Left renal cortex interstitium (tissue), 4 donors: ENCODE data around the gene NFKB2. TPM values are rescaled to one million over a fixed set of nuclear protein-coding genes. Genes with fewer than 3 reads are reported as not detected.
A peak's percentile ranks its signal among the peaks of the same experiment; 100 is the strongest.

Experiments used
- DNase-seq, 4 donors: peaks; one replicate each; pipeline ENCODE4 v3.0.0-alpha.2; 2013; ENCODE audit warnings: low read depth in 4 of 4, low spot score in 2 of 4, missing footprints in 1 of 4
- polyA plus RNA-seq, 4 donors: library from polyadenylated mRNA; unstranded; fragments of 120-200 nt; gene quantifications; one replicate each; pipeline ENCODE4 v1.2.1, GENCODE V29; 2013; ENCODE audit not compliant: insufficient read length in 4 of 4

Gene NFKB2
- polyA plus RNA-seq, result 10 to 100 TPM; 16.8 to 22.7 (median 21.4) TPM

DNA sequence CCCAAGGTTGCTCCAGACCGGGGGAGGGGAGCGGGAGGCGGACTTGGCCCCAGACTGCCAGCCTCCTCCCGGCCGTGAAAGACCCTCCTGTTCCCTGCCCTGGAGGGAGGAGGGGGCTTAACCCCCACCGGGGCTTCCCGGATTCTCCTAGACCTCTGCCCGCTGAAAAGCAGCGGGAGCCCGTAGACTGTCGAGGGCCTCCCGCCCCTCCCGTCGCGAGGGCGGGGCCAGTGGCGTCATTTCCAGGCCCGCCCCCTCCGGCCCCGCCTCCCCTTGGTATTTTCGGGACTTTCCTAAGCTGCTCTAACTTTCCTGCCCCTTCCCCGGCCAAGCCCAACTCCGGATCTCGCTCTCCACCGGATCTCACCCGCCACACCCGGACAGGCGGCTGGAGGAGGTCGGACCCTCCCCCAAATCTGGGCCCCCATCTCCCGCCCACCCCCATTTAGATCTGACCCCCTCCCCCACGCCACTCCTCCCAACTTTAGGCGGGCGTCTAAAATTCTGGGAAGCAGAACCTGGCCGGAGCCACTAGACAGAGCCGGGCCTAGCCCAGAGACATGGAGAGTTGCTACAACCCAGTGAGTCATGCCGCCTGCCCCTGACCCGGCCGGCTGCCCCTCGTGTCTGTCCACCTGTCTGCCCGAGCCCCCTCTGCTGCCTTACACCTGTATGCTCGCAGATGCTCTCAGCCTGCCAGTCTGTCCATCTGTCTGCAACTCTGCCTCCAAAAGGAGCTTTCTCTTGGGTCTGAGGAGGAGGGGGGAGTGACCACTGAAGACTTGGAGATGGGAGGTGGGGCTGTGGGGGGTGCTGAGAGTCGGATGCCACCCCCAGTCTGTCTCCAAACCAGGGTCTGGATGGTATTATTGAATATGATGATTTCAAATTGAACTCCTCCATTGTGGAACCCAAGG is at the start of gene NFKB2:
TSS of gene NFKB2 (plus strand) at position 306 of the 917 bp plus-strand sequence. CDS start at position 561, 255 bp downstream.
- peak in 2 of 4 donors; percentile 81 to 86 for DNase-seq

DNA sequence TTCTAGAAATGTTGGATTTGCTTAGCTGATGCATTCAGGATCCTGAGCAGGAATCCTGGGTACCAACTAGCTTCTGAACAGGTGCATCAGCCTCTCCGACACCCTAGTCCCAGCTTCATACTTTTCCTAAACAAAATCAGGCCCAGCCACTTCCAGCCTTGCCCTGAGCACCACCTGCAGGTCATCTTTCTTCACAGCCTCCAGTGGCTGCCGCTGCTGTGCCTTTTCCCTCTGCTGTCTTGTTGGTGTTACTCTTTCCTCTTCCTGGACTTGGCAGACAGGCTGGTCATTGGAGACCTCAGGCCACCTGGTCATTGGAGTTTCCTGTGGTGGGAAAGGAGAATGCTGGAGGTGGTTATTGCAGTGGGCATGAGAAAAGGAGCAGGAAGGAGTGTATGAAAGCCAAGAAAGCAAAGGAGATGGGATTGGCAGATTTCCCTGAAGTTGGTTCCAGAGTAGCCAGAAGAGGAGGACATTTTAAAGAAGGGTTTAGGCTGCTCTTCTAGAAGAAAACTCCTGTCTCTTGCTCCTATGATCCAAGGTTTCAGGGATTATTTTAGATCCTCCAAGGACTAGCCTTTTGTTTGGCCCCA is 48.2 kb upstream of the NFKB2 start:
- no peak for DNase-seq

DNA sequence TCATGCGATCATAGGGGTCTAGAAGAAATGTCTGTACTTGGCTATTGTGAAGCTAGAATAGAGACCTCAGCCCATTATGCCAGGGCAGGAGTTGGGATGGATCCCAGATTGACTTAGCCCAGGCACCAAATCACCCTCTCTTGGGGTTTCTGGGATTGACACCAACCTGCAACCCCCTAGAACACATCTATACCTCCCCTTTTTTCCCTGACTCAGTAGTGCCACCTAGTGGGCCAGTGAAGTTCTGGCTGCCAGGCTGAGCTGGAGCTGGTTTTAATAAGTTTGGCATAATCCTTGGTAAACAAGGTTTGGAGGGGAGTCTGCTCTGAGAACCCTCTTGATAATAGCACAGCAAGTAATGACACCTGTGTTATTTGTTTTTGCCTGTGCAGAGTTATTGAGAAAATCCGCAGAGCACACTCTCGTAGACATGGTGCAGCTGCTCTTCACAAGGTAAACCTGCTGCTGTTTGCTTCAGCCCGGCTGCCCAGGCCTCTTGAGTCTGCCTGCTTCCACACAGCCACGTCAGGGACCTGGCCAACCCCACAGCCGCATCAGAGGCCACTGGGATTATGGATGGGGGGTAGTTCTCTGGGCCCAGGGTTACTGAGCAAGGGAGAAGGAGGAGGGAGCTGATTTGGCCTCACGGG is 43.3 kb upstream of the NFKB2 start:
- DNase-seq, result peak in 3 of 4 donors; percentile 28 to 39 (median 37)

DNA sequence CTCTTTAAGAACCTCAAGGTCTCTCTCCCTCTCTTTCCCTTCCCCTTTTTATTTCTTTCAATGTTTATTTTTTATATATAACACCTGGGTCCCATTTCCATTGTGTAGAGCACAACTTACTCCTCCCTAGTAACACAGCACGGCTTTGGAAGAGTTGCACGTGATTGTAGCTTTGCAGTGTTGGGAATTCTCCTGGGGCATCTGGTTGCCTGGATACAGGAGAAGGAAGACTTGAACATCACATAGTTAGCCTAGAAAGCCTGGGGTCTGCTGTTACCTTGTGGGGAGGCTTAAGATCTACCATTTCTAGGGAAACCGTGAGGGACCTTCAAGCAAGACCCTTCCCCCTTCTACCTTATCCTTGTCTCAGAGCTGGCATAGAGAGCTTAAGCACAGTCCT is 41.1 kb upstream of the NFKB2 start:
- no peak for DNase-seq

DNA sequence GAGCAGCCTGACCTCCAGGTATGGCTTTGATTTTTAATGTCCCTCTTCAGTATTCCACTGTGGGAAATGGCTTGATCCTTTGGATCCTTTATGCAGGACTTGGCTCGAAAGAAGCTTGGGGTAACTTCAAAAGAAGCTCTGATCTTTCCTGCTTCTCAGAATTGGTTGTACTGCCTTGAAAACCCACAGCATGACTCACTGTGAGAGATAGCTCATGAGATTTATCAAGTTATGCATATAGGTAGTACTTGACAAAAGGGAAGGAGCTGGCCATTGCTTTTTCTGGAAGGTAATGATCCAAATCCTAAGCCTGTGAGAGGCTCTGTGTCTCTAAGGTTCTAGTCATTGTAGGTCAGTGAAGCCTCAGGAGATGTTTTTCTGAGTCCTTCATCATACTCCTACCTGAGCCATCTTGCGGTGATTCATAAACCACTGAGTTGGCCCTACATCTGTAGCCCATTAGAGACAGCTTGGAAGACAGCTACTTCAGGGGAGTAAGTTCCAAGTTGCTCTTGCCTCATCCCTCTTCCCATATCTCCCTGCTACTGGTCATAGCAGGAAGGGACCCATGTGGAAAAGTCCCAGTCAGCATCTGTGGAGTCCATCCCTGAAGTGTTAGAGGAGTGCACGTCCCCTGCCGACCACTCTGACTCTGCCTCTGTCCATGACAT is 36.7 kb upstream of the NFKB2 start:
- no peak for DNase-seq

DNA sequence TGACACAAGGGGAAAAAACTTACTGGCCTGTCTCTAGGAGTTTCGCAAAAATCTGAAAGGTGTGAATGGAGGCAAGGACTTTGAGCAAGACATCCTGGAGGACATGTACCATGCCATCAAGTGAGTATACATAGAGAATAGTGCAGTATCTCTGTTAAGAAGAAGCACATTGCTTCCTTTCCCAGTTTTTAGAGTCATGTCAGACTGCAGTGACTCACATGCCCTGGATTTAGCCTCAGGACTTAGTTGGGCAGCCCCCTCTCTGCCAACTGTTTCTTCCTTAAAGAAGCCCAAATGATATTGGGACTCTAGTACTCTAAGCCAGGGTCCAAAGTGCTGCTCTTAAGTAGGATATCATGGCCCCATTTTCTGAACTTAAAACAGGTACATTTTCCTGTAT is 28.1 kb upstream of the NFKB2 start:
- DNase-seq, result no peak

DNA sequence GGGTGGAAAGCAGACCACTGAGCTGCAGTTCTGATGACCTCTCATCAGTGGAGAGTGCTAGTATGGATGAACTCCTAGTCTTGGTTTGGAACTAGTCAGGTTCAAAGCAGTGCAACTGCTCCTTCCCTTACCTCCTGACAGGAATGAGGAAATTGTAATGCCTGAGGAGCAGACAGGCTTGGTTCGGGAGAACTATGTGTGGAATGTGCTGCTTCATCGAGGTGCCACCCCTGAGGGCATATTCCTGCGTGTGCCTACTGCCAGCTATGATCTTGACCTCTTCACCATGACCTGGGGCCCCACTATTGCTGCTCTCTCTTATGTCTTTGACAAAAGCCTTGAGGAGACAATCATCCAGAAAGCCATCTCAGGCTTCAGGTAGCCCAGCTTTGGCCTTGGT is 27.4 kb upstream of the NFKB2 start:
- no peak for DNase-seq

DNA sequence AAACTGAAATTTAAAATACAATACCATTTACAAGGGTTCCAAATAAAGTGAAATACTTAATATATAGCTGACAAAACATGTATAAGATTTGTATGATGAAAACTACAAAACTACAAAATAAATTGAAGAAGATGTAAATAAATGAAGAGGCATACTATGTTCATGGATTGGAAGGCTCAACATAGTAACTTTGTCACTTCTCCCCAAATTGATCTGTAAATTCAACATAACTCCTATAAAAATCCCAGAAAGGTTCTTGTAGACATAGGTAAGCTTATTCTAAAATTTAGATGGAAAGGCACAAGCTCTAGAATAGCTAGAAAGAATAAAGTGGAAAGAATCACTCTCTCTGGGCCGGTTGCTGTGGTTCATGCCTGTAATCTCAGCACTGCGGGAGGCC is 24.2 kb upstream of the NFKB2 start:
- no peak for DNase-seq

DNA sequence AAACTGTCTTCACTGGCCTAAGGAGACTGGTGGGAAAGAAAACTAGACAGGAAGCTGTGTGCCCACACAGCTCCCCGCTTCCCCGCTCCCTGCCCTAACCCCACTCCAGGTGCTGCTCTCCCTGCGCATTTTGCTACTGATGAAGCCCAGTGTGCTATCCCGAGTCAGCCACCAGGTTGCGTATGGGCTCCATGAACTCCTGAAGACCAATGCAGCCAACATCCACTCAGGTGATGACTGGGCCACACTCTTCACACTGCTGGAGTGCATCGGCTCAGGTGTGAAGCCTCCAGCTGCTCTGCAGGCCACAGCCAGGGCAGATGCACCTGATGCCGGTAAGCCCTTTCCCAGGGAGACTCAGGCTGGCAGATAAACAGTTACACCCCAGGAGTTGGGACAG is 20.3 kb upstream of the NFKB2 start:
- DNase-seq, result no peak

DNA sequence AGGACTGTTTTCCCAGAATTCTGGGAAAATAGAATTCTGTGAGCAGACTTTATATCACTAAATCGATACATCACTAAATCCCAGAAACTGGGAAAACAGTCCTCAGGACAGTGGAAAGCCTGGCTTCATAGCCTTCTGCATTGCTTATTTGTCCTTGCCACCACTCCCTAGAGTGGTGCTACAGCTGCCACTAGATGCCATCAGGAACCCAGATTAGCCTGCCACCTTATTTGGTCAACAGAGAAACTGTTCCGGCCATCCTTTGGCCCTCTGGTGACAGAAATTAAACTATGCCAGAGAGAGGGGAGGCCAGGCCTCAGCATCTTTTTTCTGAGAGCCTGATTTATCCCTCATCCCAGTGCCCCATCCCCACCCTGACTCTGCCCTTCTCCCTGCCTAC is 19.6 kb upstream of the NFKB2 start:
- DNase-seq, result no peak

DNA sequence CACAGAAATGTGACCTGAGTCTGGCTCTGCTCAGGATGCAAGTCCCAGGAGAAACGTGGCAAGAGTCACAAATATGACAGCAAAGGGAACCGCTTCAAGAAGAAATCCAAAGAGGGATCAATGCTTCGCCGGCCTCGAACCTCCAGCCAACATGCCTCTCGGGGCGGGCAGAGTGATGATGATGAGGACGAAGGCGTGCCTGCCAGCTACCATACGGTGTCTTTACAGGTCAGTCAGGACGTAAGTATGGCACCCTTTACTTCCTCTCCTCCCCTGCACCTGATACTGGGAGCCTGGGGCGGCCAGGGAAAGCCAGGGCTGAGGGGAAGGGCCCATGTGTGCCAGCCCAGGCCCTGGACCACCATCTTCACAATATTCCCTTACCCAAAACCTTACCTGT is 18.6 kb upstream of the NFKB2 start:
- DNase-seq, result no peak

DNA sequence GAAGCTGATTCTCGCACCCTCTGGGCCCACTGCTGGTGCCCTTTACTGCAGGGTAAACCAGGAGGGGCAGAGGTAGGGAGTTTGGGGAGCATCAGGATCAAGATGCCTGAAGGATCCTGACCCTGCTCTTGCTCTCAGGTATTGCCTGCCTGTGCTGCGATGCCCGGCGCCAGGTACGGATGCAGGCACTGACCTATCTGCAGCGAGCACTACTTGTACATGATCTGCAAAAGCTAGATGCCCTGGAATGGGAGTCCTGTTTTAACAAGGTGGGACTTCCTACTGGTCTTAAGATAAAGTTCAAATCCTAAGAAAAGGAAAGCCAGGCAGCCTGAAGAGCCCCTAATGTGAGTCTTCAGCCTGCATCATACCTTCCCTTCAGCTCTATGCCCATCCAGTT is 16.1 kb upstream of the NFKB2 start:
- no peak for DNase-seq

DNA sequence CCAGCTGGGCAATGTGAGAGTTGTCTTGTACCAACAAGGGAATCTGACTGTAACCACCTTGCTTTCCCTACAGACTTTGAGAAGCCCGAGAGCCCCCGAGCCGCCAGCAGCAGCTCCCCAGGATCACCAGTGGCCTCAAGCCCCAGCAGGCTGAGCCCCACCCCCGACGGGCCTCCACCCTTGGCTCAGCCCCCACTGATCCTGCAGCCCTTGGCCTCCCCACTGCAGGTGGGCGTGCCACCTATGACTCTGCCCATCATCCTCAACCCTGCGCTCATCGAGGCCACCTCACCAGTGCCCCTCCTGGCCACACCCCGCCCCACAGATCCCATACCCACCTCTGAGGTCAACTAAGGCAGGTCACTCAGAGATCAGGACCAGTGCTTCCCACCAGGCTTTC is 13.5 kb upstream of the NFKB2 start:
- DNase-seq, result no peak

DNA sequence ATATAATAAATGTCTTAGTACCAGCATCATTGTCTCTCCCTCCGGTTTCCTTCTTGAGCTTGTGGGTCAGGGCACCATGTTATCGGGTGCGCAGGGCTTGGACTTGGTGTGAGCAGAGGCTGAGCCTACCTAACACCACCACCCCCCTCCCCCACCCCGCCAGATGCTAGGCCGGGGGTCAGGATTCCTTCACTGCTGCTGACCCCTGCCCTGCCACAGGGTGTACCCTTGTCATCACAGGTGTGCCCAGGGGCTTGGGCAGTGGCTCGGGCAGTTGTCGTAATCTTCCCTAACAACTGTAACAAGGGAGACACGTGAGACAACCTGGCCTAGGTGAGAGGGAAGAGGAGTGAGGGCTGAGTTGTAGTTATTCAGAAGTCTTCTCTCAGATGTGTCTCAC is 12.6 kb upstream of the NFKB2 start:
- DNase-seq, result no peak

DNA sequence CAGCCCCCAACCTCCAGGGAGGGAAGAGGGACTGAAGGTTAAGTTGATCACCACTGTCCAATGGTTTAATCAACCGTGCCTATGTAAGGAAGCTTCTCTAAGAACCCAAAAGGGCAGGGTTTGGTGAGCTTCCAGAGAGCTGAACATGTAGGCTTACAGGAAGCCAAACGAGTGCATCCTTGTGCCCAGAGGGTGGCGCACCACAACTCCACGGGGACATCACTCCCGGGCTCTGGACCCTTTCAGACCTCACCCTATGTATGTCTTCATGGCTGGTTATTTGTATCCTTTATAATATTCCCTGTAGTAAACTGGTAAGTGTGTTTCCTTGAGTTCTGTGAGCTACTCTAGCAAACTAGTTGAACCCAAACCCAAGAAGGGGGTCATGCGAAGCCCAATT is 11.5 kb upstream of the NFKB2 start:
- no peak for DNase-seq

DNA sequence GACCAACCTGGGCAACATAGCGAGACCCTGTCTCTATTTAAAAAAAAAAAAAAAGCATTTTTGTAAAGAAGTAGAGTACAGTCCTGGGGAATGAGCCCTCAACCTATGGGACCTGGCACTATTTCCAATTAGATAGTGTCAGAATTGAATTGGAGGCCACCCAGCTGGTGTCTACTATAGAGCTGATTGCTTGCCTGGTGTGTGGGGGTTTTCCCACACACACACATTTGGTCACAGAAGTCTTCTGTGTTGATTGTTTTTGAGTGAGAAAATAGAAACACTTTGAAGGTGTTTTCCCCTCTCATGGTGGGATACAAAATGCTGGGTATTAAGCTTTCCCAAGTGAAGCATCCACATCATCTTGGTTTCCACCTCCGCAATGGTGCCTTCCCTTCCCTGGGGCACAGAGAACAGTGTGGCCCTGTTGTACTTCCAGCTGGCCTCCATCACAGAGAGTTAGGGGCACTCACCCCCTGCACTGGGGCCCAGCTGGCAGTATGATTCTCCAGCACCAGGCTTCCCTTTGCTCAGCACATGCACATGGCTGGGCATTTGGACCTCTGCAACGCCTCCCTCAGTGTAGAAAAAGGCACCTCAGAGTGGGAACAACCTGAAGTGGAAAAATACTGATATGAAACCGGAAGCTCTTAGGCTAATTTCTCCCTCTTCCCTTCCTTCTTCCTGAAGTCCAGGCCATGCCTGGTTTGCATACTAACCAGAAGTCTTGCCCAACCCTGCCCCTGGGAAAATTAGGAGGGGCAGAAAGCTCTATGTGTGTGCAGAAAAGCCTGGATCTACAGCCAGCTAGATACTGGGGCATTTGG is 10.7 kb upstream of the NFKB2 start:
- no peak for DNase-seq

DNA sequence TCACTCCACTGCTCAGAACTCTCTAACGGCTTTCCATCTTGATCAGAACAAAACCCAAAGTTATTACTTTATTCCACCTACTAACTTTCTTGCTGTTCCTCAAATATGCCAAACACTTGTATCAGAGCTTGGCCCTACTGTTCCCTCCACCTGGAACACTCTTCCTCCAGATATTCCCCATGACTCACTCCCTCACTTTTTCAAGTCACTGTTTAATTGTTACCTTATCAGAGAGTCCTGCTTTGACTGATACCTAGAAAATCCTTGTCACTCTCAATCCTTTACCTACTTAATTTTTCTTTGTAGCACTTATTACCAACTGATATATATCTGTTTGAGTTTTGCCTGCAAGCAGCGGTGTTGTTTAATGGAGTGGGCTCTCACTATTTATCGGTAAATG is 5.6 kb upstream of the NFKB2 start:
- no peak for DNase-seq

DNA sequence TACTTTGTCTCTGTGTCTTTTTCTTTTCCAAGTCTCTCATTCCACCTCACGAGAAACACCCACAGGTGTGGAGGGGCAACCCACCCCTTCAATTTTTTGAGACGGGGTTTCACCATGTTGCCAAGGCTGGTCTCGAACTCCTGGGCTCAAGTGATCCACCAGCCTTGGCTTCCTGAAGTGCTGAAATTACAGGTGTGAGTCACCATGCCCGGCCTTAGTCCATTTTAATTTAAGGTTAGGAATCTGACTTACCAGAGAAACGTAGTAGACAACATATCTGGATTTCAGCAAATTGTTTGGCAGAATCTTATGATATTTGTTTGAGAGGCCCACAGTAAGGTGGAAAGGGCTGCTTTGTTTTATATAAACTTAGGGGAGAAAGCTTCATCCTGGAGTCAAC is 3.2 kb upstream of the NFKB2 start:
- no peak for DNase-seq

DNA sequence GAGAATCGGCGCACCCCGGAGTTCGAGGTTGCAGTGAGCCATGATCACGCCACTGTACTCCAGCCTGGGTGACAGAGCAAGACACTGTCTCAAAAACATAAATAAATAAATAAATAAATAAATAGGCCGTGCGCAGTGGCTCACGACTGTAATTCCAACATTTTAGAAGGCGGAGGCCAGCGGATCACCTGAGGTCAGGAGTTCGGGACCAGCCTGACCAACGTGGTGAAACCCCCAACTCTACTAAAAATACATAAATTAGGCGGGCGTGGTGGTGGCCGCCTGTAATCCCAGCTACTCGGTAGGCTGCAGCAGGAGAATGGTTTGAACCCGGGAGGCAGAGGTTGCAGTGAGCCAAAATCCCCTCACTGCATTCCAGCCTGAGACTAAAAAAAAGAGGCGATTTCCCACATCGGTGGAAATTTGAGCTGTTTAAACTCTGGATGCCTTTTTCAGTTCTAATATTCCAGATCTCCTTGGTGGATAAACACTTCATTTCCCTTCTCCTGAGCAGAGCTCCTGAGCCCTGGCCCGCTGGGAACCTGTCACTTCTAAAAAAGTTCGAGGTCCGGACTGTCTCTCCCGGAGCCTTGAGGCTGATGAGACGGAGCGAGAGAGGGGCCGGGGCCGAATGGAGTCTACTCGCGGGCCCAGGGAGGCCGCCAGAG is 2.0 kb upstream of the NFKB2 start:
- no peak for DNase-seq
